HEK293 (cell line): ENCODE measurements around the gene MIEF2.
A peak's percentile ranks its signal among the peaks of the same experiment; 100 is the strongest.

Experiments
- BCL11A ChIP-seq: fragments of 450-650 bp; formaldehyde crosslinking; IDR thresholded peaks from 2 replicates; pipeline ENCODE4 v1.5.1; 2016; ENCODE audit warnings: low read depth, missing biosample characterization, missing genetic modification characterization
- EGR2 ChIP-seq: fragments of 450-650 bp; formaldehyde crosslinking; IDR thresholded peaks from 2 replicates; pipeline ENCODE4 v1.5.1; 2016; ENCODE audit warnings: low read depth, missing biosample characterization, missing genetic modification characterization
- HOXC10 ChIP-seq: sonication (generic); formaldehyde crosslinking; IDR thresholded peaks from 2 replicates; pipeline ENCODE4 v1.8.1; 2023; ENCODE audit warnings: mild to moderate bottlenecking, missing genetic modification reagents
- KLF16 ChIP-seq: fragments of 450-650 bp; formaldehyde crosslinking; IDR thresholded peaks from 2 replicates; pipeline ENCODE4 v1.5.1; 2017; ENCODE audit warnings: missing biosample characterization, missing genetic modification characterization
- SCRT1 ChIP-seq: fragments of 450-650 bp; formaldehyde crosslinking; IDR thresholded peaks from 2 replicates; pipeline ENCODE4 v1.5.1; 2016; ENCODE audit warnings: missing biosample characterization, missing genetic modification characterization, borderline replicate concordance
- WT1 ChIP-seq: fragments of 450-650 bp; formaldehyde crosslinking; IDR thresholded peaks from 2 replicates; pipeline ENCODE4 v1.5.1; 2016; ENCODE audit warnings: missing biosample characterization, missing genetic modification characterization
- ZBTB7A ChIP-seq: fragments of 450-650 bp; formaldehyde crosslinking; IDR thresholded peaks from 2 replicates; pipeline ENCODE4 v1.5.1; 2016; ENCODE audit warnings: low read depth, missing biosample characterization, missing genetic modification characterization
- ZBTB8A ChIP-seq: fragments of 450-650 bp; formaldehyde crosslinking; IDR thresholded peaks from 2 replicates; pipeline ENCODE4 v1.5.1; 2016; ENCODE audit warnings: missing biosample characterization, missing genetic modification characterization
- ZNF112 ChIP-seq: fragments of 450-650 bp; formaldehyde crosslinking; IDR thresholded peaks from 2 replicates; pipeline ENCODE4 v1.5.0; 2017; ENCODE audit warnings: missing biosample characterization, missing genetic modification characterization
- ZNF169 ChIP-seq: fragments of 450-650 bp; formaldehyde crosslinking; IDR thresholded peaks from 2 replicates; pipeline ENCODE4 v1.5.1; 2016; ENCODE audit warnings: missing biosample characterization, missing genetic modification characterization
- ZNF311 ChIP-seq: fragments of 450-650 bp; formaldehyde crosslinking; IDR thresholded peaks from 2 replicates; pipeline ENCODE4 v1.5.1; 2017; ENCODE audit warnings: missing biosample characterization, missing genetic modification characterization, borderline replicate concordance
- ZNF354C ChIP-seq: fragments of 450-650 bp; formaldehyde crosslinking; IDR thresholded peaks from 2 replicates; pipeline ENCODE4 v1.5.1; 2016; ENCODE audit warnings: missing biosample characterization, missing genetic modification characterization, low read depth, borderline replicate concordance
- ZNF549 ChIP-seq: fragments of 450-650 bp; IDR thresholded peaks from 2 replicates; pipeline ENCODE4 v1.5.1; 2018; ENCODE audit warnings: missing biosample characterization, missing genetic modification characterization, mild to moderate bottlenecking, inconsistent platforms, moderate library complexity
- ZNF555 ChIP-seq: fragments of 450-650 bp; formaldehyde crosslinking; conservative IDR thresholded peaks from 2 replicates; pipeline ENCODE4 v1.5.1; 2017; ENCODE audit warnings: missing biosample characterization, mild to moderate bottlenecking, missing genetic modification characterization, inconsistent platforms
- ZSCAN16 ChIP-seq: fragments of 450-650 bp; formaldehyde crosslinking; IDR thresholded peaks from 2 replicates; pipeline ENCODE4 v1.5.1; 2016; ENCODE audit warnings: missing biosample characterization, missing genetic modification characterization
- ZXDB ChIP-seq: fragments of 450-650 bp; formaldehyde crosslinking; IDR thresholded peaks from 2 replicates; pipeline ENCODE4 v1.5.1; 2016; ENCODE audit warnings: missing biosample characterization, missing genetic modification characterization
- TF ChIP-seq, protein P1 (sequence below): fragments of 450-650 bp; formaldehyde crosslinking; conservative IDR thresholded peaks from 2 replicates; pipeline ENCODE4 v1.5.1; 2016; ENCODE audit warnings: low read depth, missing biosample characterization, missing genetic modification characterization
- TF ChIP-seq, protein P2 (sequence below): fragments of 450-650 bp; formaldehyde crosslinking; IDR thresholded peaks from 2 replicates; pipeline ENCODE4 v1.5.1; 2016; ENCODE audit warnings: missing biosample characterization, missing genetic modification characterization
- TF ChIP-seq, protein P3 (sequence below): fragments of 450-650 bp; formaldehyde crosslinking; IDR thresholded peaks from 2 replicates; pipeline ENCODE4 v1.5.1; 2016; ENCODE audit warnings: missing biosample characterization, missing genetic modification characterization
- TF ChIP-seq, protein P4 (sequence below): fragments of 450-650 bp; formaldehyde crosslinking; IDR thresholded peaks from 2 replicates; pipeline ENCODE4 v1.5.1; 2017; ENCODE audit warnings: missing biosample characterization, missing genetic modification characterization
- TF ChIP-seq, protein P5 (sequence below): fragments of 450-650 bp; formaldehyde crosslinking; IDR thresholded peaks from 2 replicates; pipeline ENCODE4 v1.5.1; 2016; ENCODE audit warnings: missing biosample characterization, missing genetic modification characterization

The MIEF2 gene

DNA sequence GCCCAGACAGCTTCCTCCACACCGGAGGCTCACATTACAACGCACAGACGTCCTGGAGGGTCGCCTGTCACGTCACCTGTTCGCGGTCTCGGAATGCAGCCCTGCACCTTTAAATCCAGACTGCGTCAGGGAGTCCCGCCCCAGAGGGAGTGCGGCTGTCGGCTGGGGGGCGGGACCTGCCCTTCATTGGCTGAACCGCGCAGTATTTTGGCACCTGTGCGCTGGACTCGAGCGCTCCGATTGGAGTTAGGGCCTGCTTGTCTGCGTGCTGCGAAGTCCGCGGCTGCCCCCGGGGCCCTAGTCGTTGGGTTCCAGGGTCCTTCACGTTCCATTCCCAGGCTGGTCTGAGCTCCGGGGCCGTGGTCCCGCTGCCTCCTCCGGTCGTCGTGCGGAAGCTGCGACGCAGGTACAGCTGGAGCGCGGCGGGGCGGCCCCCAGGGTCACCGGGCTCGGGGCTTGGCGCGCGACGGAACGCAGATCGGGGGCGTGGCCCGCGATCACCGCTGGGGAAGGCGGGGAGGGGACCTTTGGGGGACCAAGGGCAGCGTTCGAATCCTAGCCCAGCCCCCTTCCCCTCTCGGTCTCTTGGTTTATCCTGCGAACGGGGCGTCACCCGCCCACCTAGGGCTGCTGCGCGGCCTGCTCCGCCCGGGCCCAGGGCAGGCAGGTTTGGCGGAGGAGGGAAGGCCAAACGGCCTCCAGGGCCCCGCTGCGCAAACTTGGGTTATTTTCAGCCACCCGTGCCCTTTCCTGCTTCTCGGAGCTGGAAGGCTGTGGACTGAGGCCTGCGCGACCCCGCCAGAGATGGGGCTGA is at the start of gene MIEF2 (continued):
- TF ChIP-seq, protein P1, sequence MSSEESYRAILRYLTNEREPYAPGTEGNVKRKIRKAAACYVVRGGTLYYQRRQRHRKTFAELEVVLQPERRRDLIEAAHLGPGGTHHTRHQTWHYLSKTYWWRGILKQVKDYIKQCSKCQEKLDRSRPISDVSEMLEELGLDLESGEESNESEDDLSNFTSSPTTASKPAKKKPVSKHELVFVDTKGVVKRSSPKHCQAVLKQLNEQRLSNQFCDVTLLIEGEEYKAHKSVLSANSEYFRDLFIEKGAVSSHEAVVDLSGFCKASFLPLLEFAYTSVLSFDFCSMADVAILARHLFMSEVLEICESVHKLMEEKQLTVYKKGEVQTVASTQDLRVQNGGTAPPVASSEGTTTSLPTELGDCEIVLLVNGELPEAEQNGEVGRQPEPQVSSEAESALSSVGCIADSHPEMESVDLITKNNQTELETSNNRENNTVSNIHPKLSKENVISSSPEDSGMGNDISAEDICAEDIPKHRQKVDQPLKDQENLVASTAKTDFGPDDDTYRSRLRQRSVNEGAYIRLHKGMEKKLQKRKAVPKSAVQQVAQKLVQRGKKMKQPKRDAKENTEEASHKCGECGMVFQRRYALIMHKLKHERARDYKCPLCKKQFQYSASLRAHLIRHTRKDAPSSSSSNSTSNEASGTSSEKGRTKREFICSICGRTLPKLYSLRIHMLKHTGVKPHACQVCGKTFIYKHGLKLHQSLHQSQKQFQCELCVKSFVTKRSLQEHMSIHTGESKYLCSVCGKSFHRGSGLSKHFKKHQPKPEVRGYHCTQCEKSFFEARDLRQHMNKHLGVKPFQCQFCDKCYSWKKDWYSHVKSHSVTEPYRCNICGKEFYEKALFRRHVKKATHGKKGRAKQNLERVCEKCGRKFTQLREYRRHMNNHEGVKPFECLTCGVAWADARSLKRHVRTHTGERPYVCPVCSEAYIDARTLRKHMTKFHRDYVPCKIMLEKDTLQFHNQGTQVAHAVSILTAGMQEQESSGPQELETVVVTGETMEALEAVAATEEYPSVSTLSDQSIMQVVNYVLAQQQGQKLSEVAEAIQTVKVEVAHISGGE (tag by site-specific recombination), result peak; percentile 79
- TF ChIP-seq HOXC10 (peak; percentile 99), ZNF549 (tag by site-specific recombination) (no peak), ZBTB8A (peak; percentile 87), ZSCAN16 (tag by site-specific recombination) (peak; percentile 83; the same call in 1 of the 2 replicates), KLF16 (peak; percentile 92), ZNF169 (tag by site-specific recombination) (no peak), ZNF354C (tag by site-specific recombination) (no peak), ZNF555 (tag by site-specific recombination) (no peak), ZBTB7A (tag by site-specific recombination) (no peak; the same call in 1 of the 2 replicates), WT1 (tag by site-specific recombination) (0 out of 2 replicates have a peak, but pooled peaks have one; percentile 13), ZNF311 (tag by site-specific recombination) (no peak), ZNF112 (tag by site-specific recombination) (no peak), SCRT1 (tag by site-specific recombination) (peak; percentile 86), ZXDB (tag by site-specific recombination) (peak; percentile 54; the same call in 1 of the 2 replicates), EGR2 (tag by site-specific recombination) (peak; percentile 77), BCL11A (tag by site-specific recombination) (no peak)
- TF ChIP-seq, protein P2, sequence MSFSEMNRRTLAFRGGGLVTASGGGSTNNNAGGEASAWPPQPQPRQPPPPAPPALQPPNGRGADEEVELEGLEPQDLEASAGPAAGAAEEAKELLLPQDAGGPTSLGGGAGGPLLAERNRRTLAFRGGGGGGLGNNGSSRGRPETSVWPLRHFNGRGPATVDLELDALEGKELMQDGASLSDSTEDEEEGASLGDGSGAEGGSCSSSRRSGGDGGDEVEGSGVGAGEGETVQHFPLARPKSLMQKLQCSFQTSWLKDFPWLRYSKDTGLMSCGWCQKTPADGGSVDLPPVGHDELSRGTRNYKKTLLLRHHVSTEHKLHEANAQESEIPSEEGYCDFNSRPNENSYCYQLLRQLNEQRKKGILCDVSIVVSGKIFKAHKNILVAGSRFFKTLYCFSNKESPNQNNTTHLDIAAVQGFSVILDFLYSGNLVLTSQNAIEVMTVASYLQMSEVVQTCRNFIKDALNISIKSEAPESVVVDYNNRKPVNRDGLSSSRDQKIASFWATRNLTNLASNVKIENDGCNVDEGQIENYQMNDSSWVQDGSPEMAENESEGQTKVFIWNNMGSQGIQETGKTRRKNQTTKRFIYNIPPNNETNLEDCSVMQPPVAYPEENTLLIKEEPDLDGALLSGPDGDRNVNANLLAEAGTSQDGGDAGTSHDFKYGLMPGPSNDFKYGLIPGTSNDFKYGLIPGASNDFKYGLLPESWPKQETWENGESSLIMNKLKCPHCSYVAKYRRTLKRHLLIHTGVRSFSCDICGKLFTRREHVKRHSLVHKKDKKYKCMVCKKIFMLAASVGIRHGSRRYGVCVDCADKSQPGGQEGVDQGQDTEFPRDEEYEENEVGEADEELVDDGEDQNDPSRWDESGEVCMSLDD (tag by site-specific recombination), result peak; percentile 66; the same call in 1 of the 2 replicates
- TF ChIP-seq, protein P3, sequence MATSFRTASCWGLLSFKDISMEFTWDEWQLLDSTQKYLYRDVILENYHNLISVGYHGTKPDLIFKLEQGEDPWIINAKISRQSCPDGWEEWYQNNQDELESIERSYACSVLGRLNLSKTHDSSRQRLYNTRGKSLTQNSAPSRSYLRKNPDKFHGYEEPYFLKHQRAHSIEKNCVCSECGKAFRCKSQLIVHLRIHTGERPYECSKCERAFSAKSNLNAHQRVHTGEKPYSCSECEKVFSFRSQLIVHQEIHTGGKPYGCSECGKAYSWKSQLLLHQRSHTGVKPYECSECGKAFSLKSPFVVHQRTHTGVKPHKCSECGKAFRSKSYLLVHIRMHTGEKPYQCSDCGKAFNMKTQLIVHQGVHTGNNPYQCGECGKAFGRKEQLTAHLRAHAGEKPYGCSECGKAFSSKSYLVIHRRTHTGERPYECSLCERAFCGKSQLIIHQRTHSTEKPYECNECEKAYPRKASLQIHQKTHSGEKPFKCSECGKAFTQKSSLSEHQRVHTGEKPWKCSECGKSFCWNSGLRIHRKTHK (tag by site-specific recombination), result no peak
- TF ChIP-seq, protein P4, sequence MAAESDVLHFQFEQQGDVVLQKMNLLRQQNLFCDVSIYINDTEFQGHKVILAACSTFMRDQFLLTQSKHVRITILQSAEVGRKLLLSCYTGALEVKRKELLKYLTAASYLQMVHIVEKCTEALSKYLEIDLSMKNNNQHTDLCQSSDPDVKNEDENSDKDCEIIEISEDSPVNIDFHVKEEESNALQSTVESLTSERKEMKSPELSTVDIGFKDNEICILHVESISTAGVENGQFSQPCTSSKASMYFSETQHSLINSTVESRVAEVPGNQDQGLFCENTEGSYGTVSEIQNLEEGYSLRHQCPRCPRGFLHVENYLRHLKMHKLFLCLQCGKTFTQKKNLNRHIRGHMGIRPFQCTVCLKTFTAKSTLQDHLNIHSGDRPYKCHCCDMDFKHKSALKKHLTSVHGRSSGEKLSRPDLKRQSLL (tag by site-specific recombination), result no peak
- TF ChIP-seq, protein P5, sequence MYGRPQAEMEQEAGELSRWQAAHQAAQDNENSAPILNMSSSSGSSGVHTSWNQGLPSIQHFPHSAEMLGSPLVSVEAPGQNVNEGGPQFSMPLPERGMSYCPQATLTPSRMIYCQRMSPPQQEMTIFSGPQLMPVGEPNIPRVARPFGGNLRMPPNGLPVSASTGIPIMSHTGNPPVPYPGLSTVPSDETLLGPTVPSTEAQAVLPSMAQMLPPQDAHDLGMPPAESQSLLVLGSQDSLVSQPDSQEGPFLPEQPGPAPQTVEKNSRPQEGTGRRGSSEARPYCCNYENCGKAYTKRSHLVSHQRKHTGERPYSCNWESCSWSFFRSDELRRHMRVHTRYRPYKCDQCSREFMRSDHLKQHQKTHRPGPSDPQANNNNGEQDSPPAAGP (tag by site-specific recombination), result no peak; the same call in none of the 2 replicates
- TF ChIP-seq, all 188 proteins: peak for 44
